Glomerular visceral epithelial cell (primary cell): Measurements from ENCODE around the gene NSD1.

Experiments used
- DNase-seq: peaks from one replicate; pipeline ENCODE4 v3.0.0-alpha.2; 2016; ENCODE audit errors: extremely low spot score

The NSD1 gene

GRCh38 chr5:177307544-177308363 lies 174.2 kb downstream of the NSD1 start:
- DNase-seq: no peak

DNA sequence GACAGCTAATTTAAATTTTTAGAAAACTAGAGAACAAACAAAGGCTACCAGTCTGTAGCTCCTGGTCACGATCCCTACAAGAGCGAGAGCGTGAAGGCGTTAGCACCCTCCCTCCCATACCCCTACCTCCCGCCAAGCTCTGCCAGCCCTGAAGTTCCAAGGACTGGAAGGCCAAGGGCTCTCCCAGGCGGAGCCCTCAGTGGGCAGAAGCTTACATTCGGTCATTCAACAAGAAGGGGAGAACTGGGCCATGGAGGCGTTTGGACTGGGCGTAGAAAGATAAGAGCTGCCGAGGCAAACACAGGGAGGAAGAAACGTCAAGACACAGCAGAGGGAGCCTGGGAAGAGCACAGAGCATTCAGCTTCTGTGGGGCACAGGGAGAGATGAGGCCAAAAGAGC lies 175.2 kb downstream of the NSD1 start:
- DNase-seq: no peak

DNA sequence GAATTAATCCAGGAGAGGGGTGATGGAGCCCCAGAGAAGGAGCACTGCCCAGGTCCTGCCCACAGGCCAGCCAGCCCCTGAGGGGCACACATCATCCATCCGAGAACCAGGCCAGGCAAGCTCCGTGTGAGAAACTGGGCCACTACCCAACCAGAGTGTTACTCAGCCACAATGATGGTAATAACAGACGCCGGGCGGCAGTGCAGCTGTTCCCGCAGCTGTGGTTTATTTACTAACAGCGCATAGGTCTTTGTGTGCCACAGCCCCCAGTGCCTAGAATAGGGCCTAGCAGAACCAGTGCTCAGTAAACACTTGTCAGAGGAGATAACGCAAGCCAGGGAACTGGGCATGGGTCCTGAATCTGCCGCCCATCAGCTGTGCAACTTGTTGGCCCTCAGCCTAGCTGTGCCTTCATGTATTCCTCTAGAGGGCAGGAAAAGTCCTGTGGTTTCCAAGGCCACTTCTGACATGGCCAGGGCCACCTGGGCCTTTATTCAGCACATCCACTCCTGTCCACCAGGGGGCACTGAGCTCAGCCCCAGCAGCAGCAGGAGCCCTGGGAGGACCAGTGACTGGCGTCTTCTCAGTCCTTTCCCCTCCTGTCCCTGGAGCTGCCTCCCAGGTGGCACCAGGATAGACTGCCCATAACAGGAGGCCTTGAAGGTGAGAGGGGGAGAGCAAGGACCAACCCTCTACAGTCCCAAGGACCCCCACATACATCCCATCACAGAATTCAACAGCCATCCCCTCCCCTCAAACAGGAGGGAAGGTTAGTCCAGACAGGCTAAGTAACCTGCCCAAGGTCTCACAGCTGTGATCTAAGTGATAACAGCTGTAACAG lies 176.0 kb downstream of the NSD1 start:
- peak; percentile 80 for DNase-seq

DNA sequence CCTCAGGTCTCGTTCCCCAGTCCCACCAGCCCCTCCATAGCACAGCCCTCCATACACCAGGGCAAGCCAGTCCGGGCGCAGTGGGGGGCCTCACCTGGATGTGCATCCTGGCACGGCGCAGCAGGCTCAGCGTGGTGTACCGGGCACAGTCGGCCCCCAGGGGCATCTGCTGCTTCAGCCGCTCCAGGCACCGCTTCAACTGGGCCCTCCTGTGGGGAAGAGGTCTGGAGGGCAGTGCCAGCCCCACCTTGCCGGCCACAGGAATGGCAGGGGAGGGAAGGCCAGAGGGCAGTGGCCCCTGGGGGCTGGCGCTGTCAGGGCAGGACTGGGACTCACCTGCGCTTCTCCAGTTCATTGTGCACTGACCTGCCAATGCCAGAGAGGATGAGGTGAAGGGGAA lies 176.8 kb downstream of the NSD1 start:
- DNase-seq: no peak

DNA sequence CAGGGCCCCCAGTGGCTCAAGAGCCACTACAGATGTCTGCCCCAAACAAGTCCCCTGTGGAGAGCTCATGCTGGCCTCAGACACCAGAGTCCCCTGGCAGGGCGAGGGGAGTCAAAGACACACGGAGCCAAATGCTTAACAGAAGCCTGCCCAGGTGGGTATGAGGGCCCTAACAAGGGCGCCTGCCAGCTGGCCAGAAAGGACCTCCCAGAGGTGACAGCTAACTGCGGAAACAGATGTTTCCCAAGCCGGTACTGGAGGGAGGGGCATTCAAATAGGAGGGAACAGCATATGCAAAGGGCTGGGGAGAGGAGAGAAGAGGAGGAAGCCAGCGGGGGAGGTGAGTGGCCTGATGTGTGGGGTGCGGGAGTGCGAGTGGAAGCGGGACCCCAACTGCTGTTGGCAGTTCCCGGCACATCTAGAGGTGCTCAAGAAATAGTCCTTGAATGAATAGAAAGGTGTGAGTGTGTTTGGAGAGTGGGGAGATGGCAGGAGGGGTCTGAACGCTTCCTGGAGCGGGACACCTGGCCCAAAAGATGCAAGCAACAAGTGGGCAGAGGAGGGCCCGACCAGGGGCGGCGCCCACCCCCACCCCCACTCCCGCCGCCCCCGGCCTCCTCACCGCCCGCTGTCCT lies 177.3 kb downstream of the NSD1 start:
- peak; percentile 40 for DNase-seq

- DNase-seq: no peak
These were observed 177.8 kb downstream of the NSD1 start for GRCh38 chr5:177311392-177311722.

- peak; percentile 98 for DNase-seq
These were observed 178.4 kb downstream of the NSD1 start, which contains the start of gene MXD3 for GRCh38 chr5:177311723-177312648. MXD3 (minus strand) TSS chr5:177311898; CDS start chr5:177311830, 68 bp downstream.

- DNase-seq: peak; percentile 60
These were observed 179.1 kb downstream of the NSD1 start for GRCh38 chr5:177312649-177313181.

- no peak for DNase-seq
These were observed 180.1 kb downstream of the NSD1 start for GRCh38 chr5:177313561-177314259.

DNA sequence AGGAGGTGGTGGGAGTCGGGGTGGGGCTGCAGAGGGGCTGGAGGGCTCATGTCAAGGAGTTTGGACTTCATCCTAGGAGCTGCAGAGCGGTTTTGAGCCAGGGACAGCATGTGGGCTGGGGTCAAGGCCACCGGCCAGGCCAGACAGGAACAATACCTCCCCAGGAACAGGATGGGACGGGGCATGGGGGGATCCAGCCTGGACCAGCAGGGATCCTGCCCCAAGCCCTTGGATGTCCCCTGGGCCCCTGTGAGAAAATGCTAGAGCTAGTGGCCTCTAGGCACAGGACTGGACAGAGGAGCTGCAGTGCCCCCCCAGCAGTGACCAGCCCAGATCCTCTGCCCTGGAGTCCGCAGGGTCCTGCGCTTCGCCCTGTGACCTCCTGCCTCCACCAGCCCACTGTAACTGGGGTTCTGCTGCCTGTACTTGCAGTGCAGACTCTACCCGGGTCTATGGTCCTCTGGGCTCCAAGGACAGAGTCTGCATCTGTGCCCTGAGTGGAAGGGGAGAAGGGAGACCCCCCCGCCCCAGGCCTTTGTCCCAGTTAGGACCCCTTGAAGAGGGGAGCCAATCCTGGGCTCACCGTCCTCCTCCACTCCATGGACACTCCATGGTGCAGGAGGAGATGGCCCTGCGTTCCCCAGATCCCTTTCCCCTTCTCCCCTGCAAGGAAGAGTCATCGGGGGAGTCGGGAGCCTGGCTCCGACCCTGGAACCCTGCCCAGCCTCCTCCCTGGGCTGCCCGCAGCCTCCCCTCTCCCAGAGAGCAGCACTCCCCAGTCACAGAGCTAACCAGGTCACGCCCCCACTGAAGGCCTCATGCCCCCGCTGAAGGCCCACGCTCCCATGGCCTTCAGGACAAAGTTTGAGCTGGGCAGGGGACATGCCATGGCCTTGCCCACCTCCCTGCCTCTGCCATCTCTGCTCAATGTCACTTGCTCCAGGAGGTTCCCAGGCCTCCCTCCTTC lies 181.1 kb downstream of the NSD1 start:
- no peak for DNase-seq

- DNase-seq: no peak
These were observed 181.8 kb downstream of the NSD1 start for GRCh38 chr5:177315411-177315810.

DNA sequence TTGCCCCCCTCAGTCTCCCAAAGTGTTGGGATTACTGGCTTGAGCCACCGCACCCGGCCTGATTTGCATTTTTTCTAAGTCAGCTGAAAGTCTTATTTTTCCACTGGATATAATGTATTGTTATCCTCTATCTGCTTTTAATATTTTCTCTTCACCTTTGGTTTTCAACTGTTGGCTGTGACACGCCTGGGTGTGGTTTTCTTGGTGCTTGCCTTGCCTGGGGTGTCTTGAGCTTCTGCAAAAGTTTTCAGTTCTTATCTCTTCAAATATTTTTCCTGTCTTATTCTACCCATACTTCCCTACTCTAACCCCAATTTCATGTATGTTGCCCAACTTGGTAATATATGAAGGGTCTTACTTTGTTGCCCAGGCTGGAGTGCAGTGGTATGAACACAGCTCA lies 182.4 kb downstream of the NSD1 start:
- DNase-seq: no peak

GRCh38 chr5:177317959-177318377 lies 184.4 kb downstream of the NSD1 start:
- DNase-seq: peak; percentile 79

DNA sequence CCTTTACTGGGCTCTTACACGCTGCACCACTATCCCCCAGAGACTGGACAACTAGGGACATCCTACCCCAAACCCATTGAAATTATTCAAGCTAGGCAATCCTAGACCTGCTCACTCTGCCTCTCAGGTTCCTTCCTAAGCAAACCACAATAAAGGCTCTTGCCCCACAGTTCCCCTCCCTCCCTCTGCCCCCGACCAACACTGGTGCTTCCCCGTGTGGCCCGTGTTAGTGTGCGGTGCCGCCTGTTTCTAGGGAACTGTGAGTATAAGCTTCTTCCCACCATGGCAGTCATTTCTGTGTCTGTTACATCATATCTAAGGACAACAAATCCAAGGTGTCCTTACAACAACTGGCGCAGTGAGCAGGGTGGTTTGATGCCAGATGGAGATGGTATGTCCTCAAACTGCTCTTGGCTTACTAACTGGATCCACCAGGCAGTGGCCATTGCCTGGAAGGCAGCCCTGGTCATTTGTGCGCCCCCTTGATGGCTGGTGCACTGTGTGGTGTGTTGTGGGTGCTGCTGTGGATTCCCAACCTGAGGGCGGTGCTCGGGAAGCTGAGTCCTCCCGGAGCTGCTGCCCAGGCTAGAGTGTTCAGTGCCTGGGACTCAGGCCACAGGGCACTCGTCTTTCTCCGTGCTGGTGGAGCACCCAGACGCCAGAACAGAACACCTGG lies 186.5 kb downstream of the NSD1 start:
- no peak for DNase-seq

GRCh38 chr5:177320879-177321278 lies 187.3 kb downstream of the NSD1 start:
- no peak for DNase-seq

GRCh38 chr5:177325868-177326381 lies 192.4 kb downstream of the NSD1 start:
- no peak for DNase-seq

GRCh38 chr5:177327539-177328522 lies 194.3 kb downstream of the NSD1 start:
- DNase-seq: peak; percentile 69
